IMR-90 (cell line): ENCODE results near the gene LENG9. TPM values are rescaled to one million over a fixed set of nuclear protein-coding genes. Genes with fewer than 3 reads are reported as not detected.
A peak's percentile ranks its signal among the peaks of the same experiment; 100 is the strongest.

Source experiments
- ATAC-seq: fragments of 200-7000 bp; cut with Tn5 transposase; 2 replicates; pipeline ENCODE4 v1.9.1; 2020; ENCODE audit warnings: low read depth, mild to moderate bottlenecking, moderate library complexity
- BruUV-seq: library from RNA; stranded (reverse); fragments of 400-500 nt; replicated peaks from 2 replicates; lab custom pipeline; 2021; lab: Mats Ljungman, UMichigan
- CTCF ChIA-PET: fragments of 300-600 bp; formaldehyde crosslinking; extraction: SDS; loops from one replicate; lab custom pipeline; 2021; ENCODE audit warnings: antibody characterized with exemption; lab: Yijun Ruan, JAX
- POLR2A ChIA-PET: fragments of 300-600 bp; sonication (Branson Sonifier 250); formaldehyde crosslinking; loops from one replicate; lab custom pipeline; 2022; ENCODE audit warnings: antibody characterized with exemption; ENCODE audit not compliant: unreplicated experiment; lab: Charles Lee
- DNase-seq: peaks from one replicate; pipeline ENCODE4 v3.0.0; 2013
- H2AFZ ChIP-seq: replicated peaks from 2 replicates; pipeline ENCODE3; 2013; ENCODE audit warnings: low read length, mild to moderate bottlenecking; ENCODE audit not compliant: poor library complexity
- H2AK5ac ChIP-seq: 2 replicates; pipeline ENCODE4 v1.6.1; 2013; ENCODE audit warnings: low read depth, low read length, inconsistent platforms
- H2AK9ac ChIP-seq: replicated peaks from 2 replicates; pipeline ENCODE3; 2013; ENCODE audit warnings: mild to moderate bottlenecking, low read depth, low read length, moderate library complexity; ENCODE audit not compliant: poor library complexity
- H2BK120ac ChIP-seq: 2 replicates; pipeline ENCODE4 v1.6.1; 2013; ENCODE audit warnings: low read depth, low read length, inconsistent platforms
- H2BK15ac ChIP-seq: 3 replicates; pipeline ENCODE4 v1.6.1; 2013; ENCODE audit warnings: low read depth, low read length, inconsistent platforms
- H2BK20ac ChIP-seq: 2 replicates; pipeline ENCODE4 v1.6.1; 2013; ENCODE audit warnings: low read depth, mild to moderate bottlenecking, inconsistent platforms, low read length, moderate library complexity
- H2BK5ac ChIP-seq: 2 replicates; pipeline ENCODE4 v1.6.1; 2013; ENCODE audit warnings: mild to moderate bottlenecking, low read depth, low read length, inconsistent platforms; ENCODE audit not compliant: poor library complexity, severe bottlenecking
- H3K14ac ChIP-seq: replicated peaks from 2 replicates; pipeline ENCODE4 v1.6.1; 2013; ENCODE audit warnings: low read depth, low read length, inconsistent platforms
- H3K18ac ChIP-seq: 2 replicates; pipeline ENCODE4 v1.6.1; 2013; ENCODE audit warnings: low read depth, low read length, control low read depth
- H3K23ac ChIP-seq: 2 replicates; pipeline ENCODE4 v1.6.1; 2013; ENCODE audit warnings: low read depth, low read length, inconsistent platforms
- H3K27ac ChIP-seq: 2 replicates; pipeline ENCODE4 v1.5.1; 2013; ENCODE audit warnings: mild to moderate bottlenecking, control low read depth, low read length; ENCODE audit not compliant: insufficient read depth
- H3K27me3 ChIP-seq: 2 replicates; pipeline ENCODE4 v1.6.1; 2013; ENCODE audit warnings: low read length; ENCODE audit not compliant: control insufficient read depth, insufficient read depth
- H3K36me3 ChIP-seq: 2 replicates; pipeline ENCODE4 v1.6.1; 2013; ENCODE audit warnings: low read length, mixed read lengths; ENCODE audit not compliant: control insufficient read depth, insufficient read depth
- H3K4ac ChIP-seq: 2 replicates; pipeline ENCODE4 v1.6.1; 2013; ENCODE audit warnings: low read depth, low read length, inconsistent platforms
- H3K4me1 ChIP-seq: 2 replicates; pipeline ENCODE4 v1.6.1; 2013; ENCODE audit warnings: low read length, mixed read lengths; ENCODE audit not compliant: control insufficient read depth, insufficient read depth
- H3K4me2 ChIP-seq: 2 replicates; pipeline ENCODE4 v1.6.1; 2013; ENCODE audit warnings: low read depth, mild to moderate bottlenecking, control low read depth, low read length, moderate library complexity
- H3K4me3 ChIP-seq: 2 replicates; pipeline ENCODE4 v1.5.1; 2013; ENCODE audit warnings: low read depth, mild to moderate bottlenecking, control low read depth, low read length, moderate library complexity; ENCODE audit not compliant: insufficient read depth
- H3K56ac ChIP-seq: 2 replicates; pipeline ENCODE4 v1.6.1; 2013; ENCODE audit warnings: low read length, inconsistent platforms; ENCODE audit not compliant: insufficient read depth; ENCODE audit errors: extremely low read depth
- H3K79me1 ChIP-seq, 2 experiments: 2 replicates each; pipeline ENCODE4 v1.6.1; 2013; ENCODE audit warnings: low read length in 2 of 2, inconsistent platforms in 1 of 2, low read depth in 1 of 2
- H3K9ac ChIP-seq: 2 replicates; pipeline ENCODE4 v1.6.1; 2013; ENCODE audit warnings: low read depth, low read length, control low read depth
- H3K9me1 ChIP-seq: 2 replicates; pipeline ENCODE4 v1.6.1; 2013; ENCODE audit warnings: low read length, inconsistent platforms; ENCODE audit not compliant: insufficient read depth
- H3K9me3 ChIP-seq: 2 replicates; pipeline ENCODE4 v1.6.1; 2013; ENCODE audit warnings: low read length; ENCODE audit not compliant: control insufficient read depth, insufficient read depth
- H4K20me1 ChIP-seq: 2 replicates; pipeline ENCODE4 v1.6.1; 2013; ENCODE audit warnings: low read length, inconsistent platforms; ENCODE audit not compliant: insufficient read depth
- H4K5ac ChIP-seq: 2 replicates; pipeline ENCODE4 v1.6.1; 2013; ENCODE audit warnings: mild to moderate bottlenecking, low read depth, low read length, control low read depth
- H4K8ac ChIP-seq, 2 experiments: 2 replicates each; pipeline ENCODE4 v1.6.1; 2013; ENCODE audit warnings: low read depth in 2 of 2, low read length in 2 of 2, control low read depth in 1 of 2, inconsistent platforms in 1 of 2
- H4K91ac ChIP-seq: 2 replicates; pipeline ENCODE4 v1.6.1; 2013; ENCODE audit warnings: low read depth, low read length, inconsistent platforms; ENCODE audit not compliant: insufficient read depth
- BHLHE40 ChIP-seq: fragments of 150-350 bp; IDR thresholded peaks from 2 replicates; pipeline ENCODE4 v1.6.1; 2016; ENCODE audit warnings: mild to moderate bottlenecking, low read depth, low read length
- CEBPB ChIP-seq: IDR thresholded peaks from 2 replicates; pipeline ENCODE4 v1.6.1; 2012; ENCODE audit warnings: low read depth, low read length, improper control_type of control experiment
- CTCF ChIP-seq: conservative IDR thresholded peaks from 2 replicates; pipeline ENCODE4 v1.5.1; 2012; ENCODE audit warnings: mild to moderate bottlenecking, low read depth, low read length, improper control_type of control experiment
- MAFK ChIP-seq: IDR thresholded peaks from 2 replicates; pipeline ENCODE4 v1.6.1; 2012; ENCODE audit warnings: low read depth, low read length, improper control_type of control experiment
- MAZ ChIP-seq: IDR thresholded peaks from 2 replicates; pipeline ENCODE4 v1.6.1; 2012; ENCODE audit warnings: low read depth, mild to moderate bottlenecking, low read length, improper control_type of control experiment, moderate library complexity, borderline replicate concordance
- MXI1 ChIP-seq: IDR thresholded peaks from 2 replicates; pipeline ENCODE4 v1.6.1; 2012; ENCODE audit warnings: low read depth, mild to moderate bottlenecking, low read length, moderate library complexity, borderline replicate concordance
- POLR2A ChIP-seq: IDR thresholded peaks from 2 replicates; pipeline ENCODE4 v1.6.1; 2012; ENCODE audit warnings: mild to moderate bottlenecking, low read depth, low read length
- RCOR1 ChIP-seq: IDR thresholded peaks from 2 replicates; pipeline ENCODE4 v1.6.1; 2012; ENCODE audit warnings: mild to moderate bottlenecking, low read length, improper control_type of control experiment; ENCODE audit not compliant: insufficient replicate concordance
- RFX5 ChIP-seq: IDR thresholded peaks from 2 replicates; pipeline ENCODE4 v1.8.0; 2012; ENCODE audit warnings: low read depth, mild to moderate bottlenecking, low read length, moderate library complexity
- SMC3 ChIP-seq: fragments of 150-350 bp; IDR thresholded peaks from 2 replicates; pipeline ENCODE4 v1.6.1; 2016; ENCODE audit warnings: low read depth, mild to moderate bottlenecking, antibody characterized with exemption, low read length, moderate library complexity
- USF2 ChIP-seq: fragments of 150-350 bp; IDR thresholded peaks from 2 replicates; pipeline ENCODE4 v1.6.1; 2017; ENCODE audit warnings: mild to moderate bottlenecking, antibody characterized with exemption, low read length, low read depth
- WGBS, 2 experiments: methylation state at CpG; one replicate each; pipeline versions ENCODE4 v1.1.5 to v1.1.7; 2013; ENCODE audit warnings: missing lambda C conversion rate in 2 of 2; ENCODE audit not compliant: insufficient read length in 1 of 2; ENCODE audit errors: extremely low coverage in 2 of 2; 5-methylcytosine and 5-hydroxymethylcytosine counted together
- dilution Hi-C: fragments of 300-500 bp; cut with HindIII; formaldehyde crosslinking; loops from one replicate; pipeline ENCODE4 v1.14.3; 2018; ENCODE audit warnings: low sequenced_read_pairs; ENCODE audit not compliant: unreplicated experiment
- in situ Hi-C: fragments of 300-500 bp; cut with MboI; formaldehyde crosslinking; loops from 3 replicates; pipeline ENCODE4 v1.14.3; 2019; ENCODE audit warnings: low sequenced_read_pairs, inconsistent platforms, mixed read lengths
- intact Hi-C: fragments of 100-400 bp; cut with micrococcal nuclease; formaldehyde crosslinking; loops from 2 replicates; pipeline ENCODE4 v1.10.0; 2022
- polyA plus RNA-seq, 3 experiments: library from polyadenylated mRNA; depleted of rRNA; stranded (reverse); fragments of >200 nt; gene quantifications; 2 replicates each; pipeline ENCODE4 v1.2.3, GENCODE V29; 2012; ENCODE audit warnings: low replicate concordance in 1 of 3
- total RNA-seq: library from RNA; depleted of rRNA; stranded (reverse); fragments of >200 nt; gene quantifications from 2 replicates; pipeline ENCODE4 v1.2.3, GENCODE V29; 2012
- TF ChIP-seq, protein P1 (sequence below): fragments of 150-350 bp; IDR thresholded peaks from 2 replicates; pipeline ENCODE4 v1.6.1; 2016; ENCODE audit warnings: low read depth, mild to moderate bottlenecking, low read length, moderate library complexity, borderline replicate concordance

Gene LENG9
- total and polyA plus RNA-seq, 2 of the 4 experiments (the other 2 are of a cell fraction): 0.94 to 1.1 TPM

DNA sequence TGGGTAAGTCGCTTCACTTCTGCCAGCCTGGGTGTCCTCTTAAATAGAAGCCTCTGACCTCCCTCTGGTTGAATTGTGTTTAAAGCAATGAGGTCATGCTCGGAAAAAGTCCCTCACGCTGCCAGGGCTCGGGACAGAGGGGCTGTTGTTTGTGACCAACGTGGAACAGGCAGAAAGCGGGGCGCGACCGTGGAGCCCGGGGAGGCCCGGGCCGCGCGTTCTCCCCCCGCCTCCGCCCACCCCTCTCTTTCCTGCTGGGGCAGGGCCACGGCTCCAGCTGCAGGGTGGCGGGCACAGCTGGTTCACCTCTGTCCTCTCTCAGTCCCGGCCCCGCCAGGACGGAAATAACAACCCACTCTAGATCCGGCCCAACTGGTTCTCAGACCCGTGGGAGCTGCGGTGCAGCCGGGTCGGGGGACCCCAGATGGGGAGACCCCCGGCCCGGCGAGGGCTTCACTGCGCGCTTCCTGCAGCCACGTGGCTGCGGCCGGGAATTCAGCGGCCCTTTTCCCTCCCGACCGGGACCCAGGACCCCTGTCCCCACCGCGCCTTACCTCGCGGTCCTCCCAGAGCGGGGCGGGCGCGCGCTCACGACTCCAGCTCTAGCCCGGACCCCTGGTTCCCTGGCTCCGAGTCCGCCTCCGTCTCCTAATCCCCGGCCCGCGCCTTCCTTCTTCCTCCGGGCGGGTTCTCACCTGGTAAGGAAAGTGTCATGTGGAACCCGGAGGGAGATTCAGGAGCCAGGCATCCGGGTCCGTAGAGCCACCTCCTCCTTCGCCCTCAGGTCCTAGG lies 7.6 kb upstream of the LENG9 start:
- H3K9me3 ChIP-seq: no peaks in the 10 kb centered on the region
- H3K79me1 ChIP-seq: peaks cover 0 to 7% of the 10 kb centered on the region in 2 experiments; a peak in 1 of 4 replicates
- H3K23ac ChIP-seq: no peak overlapping the region
- peak overlapping the region; percentile 16 for H2AFZ ChIP-seq
- dilution Hi-C loops: no loop called here
- H3K4me2 ChIP-seq: peak overlapping the region; percentile 45
- WGBS, 2 experiments: 0% methylated on average over 2 of the region's 60 CpGs; no CpG with 5 or more reads in 1 of the 2 experiments
- H3K4me1 ChIP-seq: peaks cover 12% of the 10 kb centered on the region
- H3K14ac ChIP-seq: no peak overlapping the region
- peak overlapping the region; percentile 9 for H2AK5ac ChIP-seq
- in situ Hi-C loops: loop anchor here (25.0 kb wide), 4 partner anchors 359 to 1666 kb away; partner anchors contain the start of genes NAT14, NDUFA3, OSCAR and PRPF31
- intact Hi-C loops: loop anchor here (10.0 kb wide), 1 partner anchor 594 kb away; the partner anchor contains the start of gene RDH13
- peak; percentile 3; the same call in 1 of the 2 replicates for ATAC-seq
- BruUV-seq: no TSS peak
- no peaks in the 10 kb centered on the region; the same call in 1 of the 2 replicates for H3K36me3 ChIP-seq
- no peak overlapping the region; the same call in 2 of the 3 replicates for H2BK15ac ChIP-seq
- H4K20me1 ChIP-seq: no peaks in the 10 kb centered on the region
- no peak overlapping the region for H4K91ac ChIP-seq
- ChIA-PET CTCF (no interaction called here), POLR2A (no interaction called here)
- H3K18ac ChIP-seq: no peak overlapping the region; the same call in 1 of the 2 replicates
- TF ChIP-seq RCOR1 (no peak), BHLHE40 (no peak), USF2 (no peak), MXI1 (no peak), CEBPB (no peak), CTCF (no peak), POLR2A (no peak), MAFK (no peak), SMC3 (no peak), RFX5 (no peak), MAZ (no peak)
- TF ChIP-seq, protein P1, sequence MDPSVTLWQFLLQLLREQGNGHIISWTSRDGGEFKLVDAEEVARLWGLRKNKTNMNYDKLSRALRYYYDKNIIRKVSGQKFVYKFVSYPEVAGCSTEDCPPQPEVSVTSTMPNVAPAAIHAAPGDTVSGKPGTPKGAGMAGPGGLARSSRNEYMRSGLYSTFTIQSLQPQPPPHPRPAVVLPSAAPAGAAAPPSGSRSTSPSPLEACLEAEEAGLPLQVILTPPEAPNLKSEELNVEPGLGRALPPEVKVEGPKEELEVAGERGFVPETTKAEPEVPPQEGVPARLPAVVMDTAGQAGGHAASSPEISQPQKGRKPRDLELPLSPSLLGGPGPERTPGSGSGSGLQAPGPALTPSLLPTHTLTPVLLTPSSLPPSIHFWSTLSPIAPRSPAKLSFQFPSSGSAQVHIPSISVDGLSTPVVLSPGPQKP: no peak
- no peak overlapping the region for H2BK120ac ChIP-seq
- no peak for DNase-seq
- H3K4me3 ChIP-seq: peak overlapping the region; percentile 38
- peak overlapping the region; percentile 64; the same call in 1 of the 2 replicates for H3K9ac ChIP-seq
- peak overlapping the region; percentile 49 for H2AK9ac ChIP-seq
- no peak overlapping the region for H3K56ac ChIP-seq
- H3K9me1 ChIP-seq: peaks cover 4% of the 10 kb centered on the region; the same call in 1 of the 2 replicates
- no peak overlapping the region for H4K5ac ChIP-seq
- H2BK5ac ChIP-seq: no peak overlapping the region
- H3K27me3 ChIP-seq: no peaks in the 10 kb centered on the region
- peak overlapping the region; percentile 40; the same call in 1 of the 2 replicates for H3K4ac ChIP-seq
- H4K8ac ChIP-seq: peak overlapping the region in 1 of 2 experiments; percentile 53; a peak in 2 of 4 replicates
- no peak overlapping the region for H2BK20ac ChIP-seq
- H3K27ac ChIP-seq: peak overlapping the region; percentile 10; the same call in 1 of the 2 replicates
